Effector memory CD4-positive, alpha-beta T cell (primary cell): ENCODE results near the gene BTBD19.

Experiments used
- DNase-seq, 3 donors: peaks; one replicate each; pipeline ENCODE4 v3.0.0-alpha.2; 2020
- H3K27ac ChIP-seq: 2 replicates; pipeline ENCODE4 v1.7.0; 2013; ENCODE audit warnings: mild to moderate bottlenecking, low read length, moderate library complexity; ENCODE audit not compliant: insufficient read depth, poor library complexity, severe bottlenecking
- H3K27me3 ChIP-seq: replicated peaks from 2 replicates; pipeline ENCODE4 v1.7.0; 2013; ENCODE audit warnings: mild to moderate bottlenecking, low read length; ENCODE audit not compliant: insufficient read depth, control insufficient read depth, poor library complexity, severe bottlenecking
- H3K36me3 ChIP-seq: 2 replicates; pipeline ENCODE4 v1.7.0; 2013; ENCODE audit warnings: mild to moderate bottlenecking, low read length, moderate library complexity; ENCODE audit not compliant: control insufficient read depth, insufficient read depth
- H3K4me1 ChIP-seq: 2 replicates; pipeline ENCODE4 v1.7.0; 2013; ENCODE audit warnings: low read length, mild to moderate bottlenecking; ENCODE audit not compliant: control insufficient read depth, insufficient read depth, poor library complexity, severe bottlenecking
- H3K4me3 ChIP-seq: 2 replicates; pipeline ENCODE4 v1.7.0; 2013; ENCODE audit warnings: low read length, low read depth, mild to moderate bottlenecking; ENCODE audit not compliant: insufficient read depth, poor library complexity, severe bottlenecking
- H3K9me3 ChIP-seq: 2 replicates; pipeline ENCODE4 v1.7.0; 2013; ENCODE audit warnings: mild to moderate bottlenecking, low read length, moderate library complexity; ENCODE audit not compliant: control insufficient read depth

Gene BTBD19

GRCh38 chr1:44803062-44803311 is 5.3 kb upstream of the BTBD19 start:
- peaks cover 50% of the 10 kb centered on the region for H3K4me1 ChIP-seq
- peaks cover 42% of the 10 kb centered on the region for H3K36me3 ChIP-seq
- no peak for DNase-seq
- H3K4me3 ChIP-seq: peak overlapping the region; percentile 99
- peak overlapping the region; percentile 95 for H3K27ac ChIP-seq
- no peaks in the 10 kb centered on the region for H3K27me3 ChIP-seq
- H3K9me3 ChIP-seq: no peaks in the 10 kb centered on the region

- H3K27me3 ChIP-seq: no peaks in the 10 kb centered on the region
- H3K4me1 ChIP-seq: peaks cover 55% of the 10 kb centered on the region
- peaks cover 42% of the 10 kb centered on the region for H3K36me3 ChIP-seq
- no peaks in the 10 kb centered on the region for H3K9me3 ChIP-seq
- peak overlapping the region; percentile 99 for H3K4me3 ChIP-seq
- DNase-seq: no peak
- peak overlapping the region; percentile 95 for H3K27ac ChIP-seq
These were observed 4.8 kb upstream of the BTBD19 start for GRCh38 chr1:44803312-44804095.

GRCh38 chr1:44805311-44806024 is 2.9 kb upstream of the BTBD19 start:
- H3K36me3 ChIP-seq: peaks cover 42% of the 10 kb centered on the region
- H3K9me3 ChIP-seq: no peaks in the 10 kb centered on the region
- peak overlapping the region; percentile 46 for H3K27ac ChIP-seq
- peaks cover 70% of the 10 kb centered on the region for H3K4me1 ChIP-seq
- peak in 1 of 3 donors; percentile 17 for DNase-seq
- no peaks in the 10 kb centered on the region for H3K27me3 ChIP-seq
- H3K4me3 ChIP-seq: no peak overlapping the region

- Histone ChIP-seq H3K4me3 (no peak overlapping the region), H3K27me3 (no peaks in the 10 kb centered on the region), H3K9me3 (no peaks in the 10 kb centered on the region), H3K36me3 (peaks cover 42% of the 10 kb centered on the region), H3K27ac (peak overlapping the region; percentile 98), H3K4me1 (peaks cover 77% of the 10 kb centered on the region)
- peak in 2 of 3 donors; percentile 24 to 35 for DNase-seq
These were observed 2.2 kb upstream of the BTBD19 start for GRCh38 chr1:44806025-44806703.

- Histone ChIP-seq H3K27ac (peak within 1 kb of the TSS; percentile 98), H3K4me1 (peaks cover 84% of the 10 kb centered on the region), H3K4me3 (no peak within 1 kb of the TSS), H3K9me3 (no peaks in the 10 kb centered on the region), H3K27me3 (no peaks in the 10 kb centered on the region), H3K36me3 (peaks cover 42% of the 10 kb centered on the region)
- no peak for DNase-seq
These were observed 1.5 kb upstream of the BTBD19 start, which contains the start of gene DYNLT4 for GRCh38 chr1:44806704-44807363. DYNLT4 (minus strand) TSS chr1:44807351; CDS start chr1:44806668, 683 bp downstream.

GRCh38 chr1:44807364-44808062 is 810 bp upstream of the BTBD19 start:
- H3K27me3 ChIP-seq: no peaks in the 10 kb centered on the region
- peak overlapping the region; percentile 98 for H3K27ac ChIP-seq
- H3K36me3 ChIP-seq: peaks cover 42% of the 10 kb centered on the region
- no peak overlapping the region for H3K4me3 ChIP-seq
- H3K9me3 ChIP-seq: no peaks in the 10 kb centered on the region
- DNase-seq: peak; percentile 87 to 93 (median 90)
- H3K4me1 ChIP-seq: peaks cover 82% of the 10 kb centered on the region

- peak; percentile 82 to 88 (median 83) for DNase-seq
- H3K4me3 ChIP-seq: peak overlapping the region; percentile 24
- H3K36me3 ChIP-seq: peaks cover 25% of the 10 kb centered on the region
- H3K4me1 ChIP-seq: peaks cover 77% of the 10 kb centered on the region
- H3K27ac ChIP-seq: peak overlapping the region; percentile 98
- H3K27me3 ChIP-seq: no peaks in the 10 kb centered on the region
- H3K9me3 ChIP-seq: no peaks in the 10 kb centered on the region
These were observed 905 bp downstream of the BTBD19 start for GRCh38 chr1:44808938-44809917.

GRCh38 chr1:44810101-44810761 is 1.9 kb downstream of the BTBD19 start:
- H3K27me3 ChIP-seq: no peaks in the 10 kb centered on the region
- no peaks in the 10 kb centered on the region for H3K9me3 ChIP-seq
- H3K36me3 ChIP-seq: peaks cover 14% of the 10 kb centered on the region
- no peak overlapping the region for H3K4me3 ChIP-seq
- peak overlapping the region; percentile 98 for H3K27ac ChIP-seq
- peak in 2 of 3 donors; percentile 31 to 38 for DNase-seq
- H3K4me1 ChIP-seq: peaks cover 77% of the 10 kb centered on the region
